Measurements from ENCODE around the gene CHCHD3. TPM values are rescaled to one million over a fixed set of nuclear protein-coding genes. Genes with fewer than 3 reads are reported as not detected.

The CHCHD3 gene
- total and polyA plus RNA-seq, 2 of the 4 experiments (the other 2 are of a cell fraction): 56.9 to 141 TPM

- Histone ChIP-seq H3K36me3 (ENCODE audit: control insufficient read depth, insufficient read depth, low read length) (peaks cover 7% of the 10 kb centered on the region; the same call in 1 of the 2 replicates), H4K8ac (ENCODE audit: low read depth in 2 of 2, low read length in 2 of 2) (no peak overlapping the region), H3K56ac (ENCODE audit: extremely low read depth, insufficient read depth, low read length) (no peak overlapping the region), H2AFZ (replicated peaks; ENCODE audit: low read length, poor library complexity) (no peak overlapping the region), H2AK5ac (ENCODE audit: low read depth, low read length) (no peak overlapping the region), H3K79me1 (ENCODE audit: low read depth in 1 of 2, low read length in 2 of 2) (peaks cover 25 to 38% of the 10 kb centered on the region in 2 experiments), H3K27ac (ENCODE audit: insufficient read depth, low read length) (no peak overlapping the region), H4K91ac (ENCODE audit: insufficient read depth, low read depth, low read length) (no peak overlapping the region), H3K4ac (ENCODE audit: low read depth, low read length) (no peak overlapping the region), H3K18ac (ENCODE audit: low read depth, low read length) (no peak overlapping the region), H2BK5ac (ENCODE audit: low read depth, low read length, poor library complexity, severe bottlenecking) (no peak overlapping the region), H3K4me2 (ENCODE audit: low read depth, low read length) (no peak overlapping the region), H3K14ac (replicated peaks; ENCODE audit: low read depth, low read length) (no peak overlapping the region), H3K9ac (ENCODE audit: low read depth, low read length) (no peak overlapping the region), H2BK120ac (ENCODE audit: low read depth, low read length) (no peak overlapping the region), H3K4me1 (ENCODE audit: control insufficient read depth, insufficient read depth, low read length) (no peaks in the 10 kb centered on the region), H3K4me3 (ENCODE audit: insufficient read depth, low read depth, low read length) (no peak overlapping the region), H3K9me3 (ENCODE audit: control insufficient read depth, insufficient read depth, low read length) (no peaks in the 10 kb centered on the region), H3K27me3 (ENCODE audit: control insufficient read depth, insufficient read depth, low read length) (no peaks in the 10 kb centered on the region), H2BK20ac (ENCODE audit: low read depth, low read length) (no peak overlapping the region), H2BK15ac (ENCODE audit: low read depth, low read length) (no peak overlapping the region), H4K5ac (ENCODE audit: low read depth, low read length) (no peak overlapping the region), H3K23ac (ENCODE audit: low read depth, low read length) (no peak overlapping the region), H2AK9ac (replicated peaks; ENCODE audit: low read depth, low read length, poor library complexity) (no peak overlapping the region), H3K9me1 (ENCODE audit: insufficient read depth, low read length) (0 out of 2 replicates have a peak, but pooled peaks cover 4% of the 10 kb centered on the region), H4K20me1 (ENCODE audit: insufficient read depth, low read length) (no peaks in the 10 kb centered on the region)
- ChIA-PET CTCF (no interaction called here), POLR2A (ENCODE audit: unreplicated experiment) (no interaction called here)
- no CpG with 5 or more reads among the region's 1 CpG for WGBS, 2 experiments (ENCODE audit: extremely low coverage in 2 of 2, insufficient read length in 1 of 2)
- dilution Hi-C loops (cut with HindIII; ENCODE audit: low sequenced_read_pairs, unreplicated experiment): no loop called here
- DNase-seq (no peak), ATAC-seq (ENCODE audit: low read depth) (no peak)
- no peak for TF ChIP-seq RAD21 (IDR thresholded peaks at IDR 0.05; ENCODE audit: low read length)
- no TSS peak for BruUV-seq (replicated peaks)
- intact Hi-C loops (cut with micrococcal nuclease): no loop called here
- in situ Hi-C loops (cut with MboI; ENCODE audit: low sequenced_read_pairs): no loop called here
These were observed 111.6 kb downstream of the CHCHD3 start for GRCh38 chr7:132970257-132970656.
